OCI-LY1 (cell line): ENCODE results near the gene VCAN.

Experiments
- EZH2 ChIP-seq: fragments of 200-600 bp; sonication (generic), shearing (Covaris generic); IDR thresholded peaks from 2 replicates; pipeline ENCODE4 v1.8.0; 2017; ENCODE audit warnings: borderline replicate concordance, mixed run types, mild to moderate bottlenecking, antibody characterized with exemption, low read length, moderate library complexity, mixed read lengths
- TF ChIP-seq, protein P1 (sequence below): fragments of 200-600 bp; sonication (generic), shearing (Covaris generic); IDR thresholded peaks from 2 replicates; pipeline ENCODE4 v1.5.1; 2017; ENCODE audit warnings: mild to moderate bottlenecking, antibody characterized with exemption, low read length, moderate library complexity, mixed read lengths

DNA sequence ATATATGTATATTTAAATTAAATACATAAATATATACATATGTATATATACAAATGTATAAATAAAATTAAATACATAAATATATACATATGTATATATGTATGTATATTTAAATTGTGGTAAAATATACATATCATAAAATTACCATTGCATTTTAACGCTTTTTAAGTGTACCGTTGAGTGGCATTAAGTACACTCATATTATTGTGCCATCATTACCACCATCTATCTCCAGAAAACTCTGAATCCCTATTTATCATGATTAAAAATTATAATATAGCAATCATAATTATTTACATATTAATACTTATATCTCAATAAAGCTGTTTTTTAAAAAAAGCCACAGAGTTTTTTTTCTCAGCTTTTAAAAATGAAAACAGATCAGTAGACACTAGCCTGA lies 27.1 kb upstream of the VCAN start:
- TF ChIP-seq, protein P1, sequence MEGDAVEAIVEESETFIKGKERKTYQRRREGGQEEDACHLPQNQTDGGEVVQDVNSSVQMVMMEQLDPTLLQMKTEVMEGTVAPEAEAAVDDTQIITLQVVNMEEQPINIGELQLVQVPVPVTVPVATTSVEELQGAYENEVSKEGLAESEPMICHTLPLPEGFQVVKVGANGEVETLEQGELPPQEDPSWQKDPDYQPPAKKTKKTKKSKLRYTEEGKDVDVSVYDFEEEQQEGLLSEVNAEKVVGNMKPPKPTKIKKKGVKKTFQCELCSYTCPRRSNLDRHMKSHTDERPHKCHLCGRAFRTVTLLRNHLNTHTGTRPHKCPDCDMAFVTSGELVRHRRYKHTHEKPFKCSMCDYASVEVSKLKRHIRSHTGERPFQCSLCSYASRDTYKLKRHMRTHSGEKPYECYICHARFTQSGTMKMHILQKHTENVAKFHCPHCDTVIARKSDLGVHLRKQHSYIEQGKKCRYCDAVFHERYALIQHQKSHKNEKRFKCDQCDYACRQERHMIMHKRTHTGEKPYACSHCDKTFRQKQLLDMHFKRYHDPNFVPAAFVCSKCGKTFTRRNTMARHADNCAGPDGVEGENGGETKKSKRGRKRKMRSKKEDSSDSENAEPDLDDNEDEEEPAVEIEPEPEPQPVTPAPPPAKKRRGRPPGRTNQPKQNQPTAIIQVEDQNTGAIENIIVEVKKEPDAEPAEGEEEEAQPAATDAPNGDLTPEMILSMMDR: no peak
- TF ChIP-seq EZH2: no peak
